ENCODE measurements around the gene CHAC1.

CHAC1 gene

GRCh38 chr15:40991355-40991754 lies 38.1 kb downstream of the CHAC1 start:
- DNase-seq (ENCODE audit: low read depth in 1 of 2, low spot score in 1 of 2), result no peak
- TF ChIP-seq CTCF (IDR thresholded peaks at IDR 0.05; ENCODE audit: insufficient read depth, low read length) (no peak), POLR2AphosphoS5 (IDR thresholded peaks at IDR 0.05; ENCODE audit: low read depth) (no peak), SPI1 (IDR thresholded peaks at IDR 0.05; ENCODE audit: borderline replicate concordance, low read depth) (no peak), GABPA (IDR thresholded peaks at IDR 0.05; ENCODE audit: low read depth) (no peak)
- Histone ChIP-seq H3K27me3 (ENCODE audit: insufficient read depth, poor library complexity, severe bottlenecking) (no peaks in the 10 kb centered on the region), H3K27ac (replicated peaks) (no peak overlapping the region), H3K4me3 (replicated peaks; ENCODE audit: insufficient read depth, low read length) (no peak overlapping the region)

- TF ChIP-seq REST (IDR thresholded peaks at IDR 0.05; ENCODE audit: insufficient replicate concordance, low read depth) (no peak), GABPA (IDR thresholded peaks at IDR 0.05; ENCODE audit: low read depth) (no peak), CTCF (IDR thresholded peaks at IDR 0.05; ENCODE audit: insufficient read depth, low read length) (no peak), POLR2AphosphoS5 (IDR thresholded peaks at IDR 0.05; ENCODE audit: low read depth) (no peak), SPI1 (IDR thresholded peaks at IDR 0.05; ENCODE audit: borderline replicate concordance, low read depth) (no peak)
- DNase-seq (ENCODE audit: low read depth in 1 of 2, low spot score in 1 of 2), result no peak
- H3K4me3 ChIP-seq (replicated peaks; ENCODE audit: insufficient read depth, low read length), result no peak overlapping the region
- H3K27me3 ChIP-seq (ENCODE audit: insufficient read depth, poor library complexity, severe bottlenecking), result no peaks in the 10 kb centered on the region
- H3K27ac ChIP-seq (replicated peaks), result no peak overlapping the region
Observed at GRCh38 chr15:40992241-40992741, 39.0 kb downstream of the CHAC1 start.

- DNase-seq (ENCODE audit: low read depth in 1 of 2, low spot score in 1 of 2), result no peak
- Histone ChIP-seq H3K27ac (replicated peaks) (no peak overlapping the region), H3K4me3 (replicated peaks; ENCODE audit: insufficient read depth, low read length) (no peak overlapping the region), H3K27me3 (ENCODE audit: insufficient read depth, poor library complexity, severe bottlenecking) (no peaks in the 10 kb centered on the region)
- no peak for TF ChIP-seq SPI1 (IDR thresholded peaks at IDR 0.05; ENCODE audit: borderline replicate concordance, low read depth)
- TF ChIP-seq CTCF (IDR thresholded peaks at IDR 0.05; ENCODE audit: insufficient read depth, low read length), result no peak
- no peak for TF ChIP-seq GABPA (IDR thresholded peaks at IDR 0.05; ENCODE audit: low read depth)
- TF ChIP-seq POLR2AphosphoS5 (IDR thresholded peaks at IDR 0.05; ENCODE audit: low read depth), result no peak
- no peak for TF ChIP-seq REST (IDR thresholded peaks at IDR 0.05; ENCODE audit: insufficient replicate concordance, low read depth)
Observed at GRCh38 chr15:40992825-40993224, 39.6 kb downstream of the CHAC1 start.

- Histone ChIP-seq H3K4me3 (replicated peaks; ENCODE audit: insufficient read depth, low read length) (no peak overlapping the region), H3K27me3 (ENCODE audit: insufficient read depth, poor library complexity, severe bottlenecking) (no peaks in the 10 kb centered on the region), H3K27ac (replicated peaks) (no peak overlapping the region)
- TF ChIP-seq SPI1 (IDR thresholded peaks at IDR 0.05; ENCODE audit: borderline replicate concordance, low read depth), result no peak
- TF ChIP-seq CTCF (IDR thresholded peaks at IDR 0.05; ENCODE audit: insufficient read depth, low read length), result no peak
- TF ChIP-seq POLR2AphosphoS5 (IDR thresholded peaks at IDR 0.05; ENCODE audit: low read depth), result no peak
- TF ChIP-seq REST (IDR thresholded peaks at IDR 0.05; ENCODE audit: insufficient replicate concordance, low read depth), result no peak
- no peak for TF ChIP-seq GABPA (IDR thresholded peaks at IDR 0.05; ENCODE audit: low read depth)
- DNase-seq (ENCODE audit: low read depth in 1 of 2, low spot score in 1 of 2), result no peak
Observed at GRCh38 chr15:40995656-40996055, 42.4 kb downstream of the CHAC1 start.

Data from HL-60 (cell line).